Forelimb muscle (tissue), 1 donor: ENCODE results near the gene ERFL. TPM values are rescaled to one million over a fixed set of nuclear protein-coding genes. Genes with fewer than 3 reads are reported as not detected.

ENCODE experiments used
- DNase-seq: peaks from one replicate; pipeline ENCODE4 v3.0.0-alpha.2; 2013; ENCODE audit warnings: low read depth
- polyA plus RNA-seq: library from polyadenylated mRNA; unstranded; fragments of 120-200 nt; gene quantifications from one replicate; pipeline ENCODE4 v1.2.1, GENCODE V29; 2013; ENCODE audit not compliant: insufficient read length

The ERFL gene
- polyA plus RNA-seq, 1 donor = 0.11 TPM

DNA sequence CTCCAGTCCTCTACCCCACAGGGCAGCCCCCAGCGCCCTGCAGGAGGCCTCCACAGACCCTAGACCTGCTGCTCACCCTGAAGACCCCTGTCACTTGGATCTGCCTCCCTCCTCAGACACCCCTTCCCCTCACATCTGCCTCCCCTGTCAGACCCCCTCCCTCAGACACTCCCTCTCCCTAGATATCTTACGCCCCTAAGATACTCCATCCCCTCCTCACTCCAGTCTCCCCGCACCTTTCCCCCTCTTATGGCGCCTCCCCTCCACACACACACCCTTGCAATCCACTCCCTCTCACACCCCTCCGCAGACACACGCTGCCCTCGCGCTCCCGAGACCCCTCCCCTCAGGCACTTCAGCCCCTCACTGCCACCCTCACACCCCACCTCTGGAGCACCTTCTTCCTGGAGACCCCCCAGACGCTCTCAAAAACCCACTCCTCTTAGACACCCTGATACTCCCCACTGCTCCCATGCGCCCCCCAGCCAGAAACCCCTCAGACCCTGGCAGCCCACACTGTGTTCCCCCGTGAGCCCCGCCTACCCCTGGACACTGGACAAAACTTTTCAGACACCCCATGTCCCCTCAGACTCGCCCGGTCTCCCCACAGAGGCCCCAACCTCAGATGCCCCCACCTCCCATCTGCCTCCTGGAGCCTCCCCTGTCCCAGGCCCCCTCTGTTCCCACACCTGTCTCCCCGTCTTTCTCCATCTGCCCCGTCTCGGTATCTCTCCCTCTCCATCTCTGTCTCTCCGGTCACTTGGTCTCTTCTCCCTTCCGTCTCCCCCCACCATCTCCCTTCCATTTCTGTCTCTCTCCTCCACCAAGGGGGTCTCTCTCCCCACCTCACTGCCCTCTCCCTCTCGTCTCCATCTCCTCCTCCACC lies 14.5 kb downstream of the ERFL start:
- no peak for DNase-seq

DNA sequence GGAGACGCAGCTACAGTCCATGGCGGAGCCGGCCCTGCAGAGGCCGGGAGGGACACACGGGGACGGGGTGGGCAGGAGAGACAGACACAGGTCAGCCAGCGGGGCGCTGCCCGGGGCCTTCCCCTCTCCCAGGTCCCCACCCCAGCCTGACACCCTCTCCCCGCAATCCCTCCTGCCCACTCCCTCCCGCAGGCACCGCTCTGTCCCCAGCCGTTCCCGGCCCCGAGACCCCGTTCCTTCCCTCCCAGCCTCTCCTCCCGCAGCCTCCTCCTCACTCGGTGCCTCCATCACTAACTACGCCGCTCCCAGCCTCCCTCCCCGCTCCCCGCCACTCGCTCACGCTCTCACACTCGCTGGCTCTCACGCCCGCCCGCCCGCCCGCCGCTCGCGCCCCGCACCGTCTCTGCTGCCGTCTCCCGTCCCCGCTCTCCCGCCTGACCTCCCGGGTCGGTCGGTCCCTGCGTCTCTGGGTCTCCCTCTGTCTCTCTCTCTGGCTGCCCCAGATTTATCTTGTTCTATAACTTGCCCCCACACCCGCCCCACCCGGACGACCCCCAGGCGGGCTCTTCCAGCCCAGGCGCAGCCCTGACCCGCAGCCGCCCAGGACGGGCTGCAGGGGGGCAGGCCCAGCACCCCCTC lies 15.2 kb downstream of the ERFL start:
- no peak for DNase-seq

DNA sequence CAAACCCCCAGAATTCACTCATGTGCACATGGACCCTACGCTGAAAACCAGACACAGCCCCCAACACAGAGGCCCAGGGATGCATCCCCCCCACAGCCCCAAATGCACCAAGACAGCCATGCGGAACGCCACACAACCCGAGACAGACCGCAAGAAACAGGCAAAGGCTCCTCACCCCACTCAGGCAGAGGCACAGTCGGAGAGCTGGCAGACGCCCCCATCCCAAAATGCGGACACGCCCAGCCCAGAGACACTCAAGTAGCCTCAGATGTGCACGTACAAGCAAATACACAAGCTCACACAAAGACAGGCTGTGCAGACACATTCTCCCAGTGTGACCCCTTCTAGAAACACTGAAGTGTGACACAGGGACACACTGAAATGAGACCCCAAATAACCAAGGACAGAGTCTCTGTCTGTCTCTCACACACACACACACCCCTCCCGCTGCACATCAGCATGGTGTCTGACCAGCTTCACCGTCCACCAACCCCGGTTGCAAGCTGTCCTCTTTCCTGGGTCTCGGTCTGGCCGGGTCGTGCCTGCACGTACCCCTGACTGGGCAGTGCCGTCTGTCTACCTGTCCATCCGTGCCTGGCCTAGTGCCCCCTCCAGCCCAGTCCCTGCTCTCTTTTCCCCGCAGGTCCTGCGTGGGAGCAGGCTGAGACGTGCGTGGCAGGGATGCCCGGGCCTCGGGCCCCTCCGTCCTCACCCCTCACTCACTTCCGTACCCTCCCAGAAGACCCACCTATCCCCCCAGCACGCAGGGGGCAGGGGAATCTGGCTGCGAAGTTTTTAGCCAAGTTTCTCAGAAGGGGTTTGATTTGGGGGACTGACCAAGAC lies 16.1 kb downstream of the ERFL start:
- DNase-seq = no peak

DNA sequence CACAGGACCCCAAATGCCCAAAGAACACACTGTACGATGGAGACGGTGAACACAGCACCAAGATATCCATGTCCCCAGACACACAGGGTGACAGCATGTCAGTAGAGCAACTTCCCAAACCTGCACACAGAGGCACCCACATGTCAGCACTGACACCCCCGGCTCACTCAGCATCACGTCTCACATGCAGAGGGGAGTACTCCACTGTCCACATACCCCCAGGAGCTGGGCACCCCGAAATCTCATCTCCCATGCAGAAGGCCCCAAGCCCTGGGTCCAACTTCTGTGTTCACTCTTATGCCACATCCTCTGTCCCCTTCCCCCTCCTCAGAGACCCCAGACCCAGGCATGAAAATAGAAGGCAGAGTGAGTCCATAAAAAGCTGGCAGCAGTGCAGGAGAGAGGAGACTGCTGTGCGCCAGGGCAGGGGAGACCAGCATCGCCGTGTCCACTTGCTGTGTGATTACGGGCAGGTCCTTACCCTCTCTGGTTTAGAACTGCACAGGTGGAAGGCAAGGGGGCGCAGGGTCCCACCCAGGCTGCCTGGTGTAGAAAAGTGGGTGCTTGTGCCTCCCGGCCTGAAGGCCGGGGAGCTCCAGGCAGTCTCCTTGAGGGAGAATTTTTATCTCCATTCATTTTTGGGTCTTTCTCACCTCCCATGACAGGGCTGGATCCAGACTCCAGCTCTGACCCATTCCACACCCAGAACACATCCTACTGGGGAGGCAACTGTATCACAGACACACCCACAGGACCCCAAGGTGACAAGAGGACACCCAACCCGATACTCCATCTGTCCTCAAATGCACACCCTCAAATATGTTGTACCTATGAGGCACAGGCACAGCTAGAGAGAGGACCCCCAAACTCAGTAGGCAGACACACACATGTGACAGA lies 17.0 kb downstream of the ERFL start:
- no peak for DNase-seq

DNA sequence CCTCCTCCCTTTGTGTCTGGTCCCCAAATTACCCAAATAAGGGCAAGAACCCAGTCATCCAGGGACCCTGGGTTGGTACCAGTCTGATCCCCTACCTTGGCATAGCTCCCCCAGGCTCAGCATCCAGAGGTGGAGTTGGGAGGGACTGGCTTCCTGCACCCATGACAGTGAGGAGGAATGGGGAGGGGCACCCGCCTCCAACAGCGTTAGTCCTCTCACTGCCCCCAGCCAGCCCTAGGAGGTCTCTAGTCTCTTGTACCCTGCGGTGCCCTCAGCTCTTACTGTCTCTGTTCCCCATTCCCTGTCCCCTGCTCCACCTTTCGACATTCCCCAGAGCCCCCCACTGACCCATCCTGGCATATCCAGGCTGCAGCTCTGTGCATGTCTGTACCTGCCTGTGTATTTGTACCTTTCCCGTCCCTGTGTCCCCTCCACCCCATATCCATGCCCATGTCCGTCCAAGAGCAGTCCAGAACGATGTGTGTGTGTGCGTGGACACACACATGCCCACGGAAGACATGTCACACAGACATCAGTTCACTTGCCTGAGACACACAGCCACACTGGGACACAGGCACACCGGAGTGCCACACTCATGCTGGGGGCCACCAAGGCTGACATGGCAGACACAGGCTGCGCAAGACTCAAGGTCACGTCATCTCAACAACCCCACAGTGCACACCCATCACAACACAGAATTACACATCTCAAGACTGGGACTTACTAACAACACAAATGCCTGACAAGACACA lies 17.8 kb downstream of the ERFL start:
- no peak for DNase-seq

DNA sequence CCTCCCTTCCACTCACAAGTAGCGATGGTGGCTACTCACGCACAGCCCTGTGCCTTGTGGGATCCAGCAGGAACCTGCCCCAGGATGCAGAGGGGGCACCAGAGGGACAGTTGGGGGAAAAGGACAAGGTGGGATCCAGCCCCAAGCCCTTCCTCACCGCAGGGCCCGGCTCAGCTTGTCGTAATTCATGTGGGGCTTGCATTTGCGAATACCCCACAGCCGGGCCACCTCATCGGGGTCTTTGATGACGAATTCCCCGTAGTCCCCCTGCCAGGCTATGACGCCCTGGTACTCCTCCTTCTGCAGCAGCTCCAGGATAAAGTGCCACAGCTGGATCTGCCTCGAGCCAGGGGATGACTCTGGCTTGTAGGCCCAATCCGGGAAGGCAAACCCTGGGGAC lies 18.5 kb downstream of the ERFL start:
- DNase-seq = no peak

DNA sequence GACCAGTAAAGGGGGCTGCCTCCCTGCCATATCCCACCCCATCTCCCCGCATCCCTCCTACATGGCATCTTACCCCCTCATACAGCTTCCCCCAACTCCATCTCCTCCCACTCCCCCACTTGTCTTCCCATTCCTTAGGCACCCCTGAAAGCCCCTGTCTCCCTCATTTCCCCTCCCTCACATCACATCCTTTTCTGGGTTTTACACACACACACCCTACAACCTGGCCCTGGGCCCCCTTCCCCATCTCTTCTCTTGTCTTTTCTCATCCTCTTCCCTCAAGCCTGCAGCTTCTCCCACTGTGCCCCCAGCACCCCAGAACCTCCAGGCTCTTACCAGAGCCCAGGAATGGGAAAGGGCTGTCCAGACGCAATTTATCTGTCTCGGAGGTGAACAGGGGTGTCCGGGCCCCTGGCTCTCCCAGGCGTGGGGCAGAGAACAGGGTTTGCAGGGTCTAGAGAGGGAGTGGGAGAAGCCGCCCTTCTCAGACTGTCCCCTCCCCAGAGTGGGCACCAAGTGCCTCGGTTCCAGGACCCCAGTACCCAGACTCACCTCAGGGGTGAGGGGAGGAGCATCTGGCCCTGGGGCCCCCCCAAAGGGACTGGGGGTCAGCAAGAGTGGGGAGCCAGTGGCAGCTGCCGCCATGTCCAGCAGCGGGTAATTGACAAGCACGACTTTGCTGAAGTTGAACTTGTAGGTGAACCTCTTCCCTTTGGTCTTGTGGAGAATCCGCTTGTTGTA lies 19.4 kb downstream of the ERFL start:
- no peak for DNase-seq

DNA sequence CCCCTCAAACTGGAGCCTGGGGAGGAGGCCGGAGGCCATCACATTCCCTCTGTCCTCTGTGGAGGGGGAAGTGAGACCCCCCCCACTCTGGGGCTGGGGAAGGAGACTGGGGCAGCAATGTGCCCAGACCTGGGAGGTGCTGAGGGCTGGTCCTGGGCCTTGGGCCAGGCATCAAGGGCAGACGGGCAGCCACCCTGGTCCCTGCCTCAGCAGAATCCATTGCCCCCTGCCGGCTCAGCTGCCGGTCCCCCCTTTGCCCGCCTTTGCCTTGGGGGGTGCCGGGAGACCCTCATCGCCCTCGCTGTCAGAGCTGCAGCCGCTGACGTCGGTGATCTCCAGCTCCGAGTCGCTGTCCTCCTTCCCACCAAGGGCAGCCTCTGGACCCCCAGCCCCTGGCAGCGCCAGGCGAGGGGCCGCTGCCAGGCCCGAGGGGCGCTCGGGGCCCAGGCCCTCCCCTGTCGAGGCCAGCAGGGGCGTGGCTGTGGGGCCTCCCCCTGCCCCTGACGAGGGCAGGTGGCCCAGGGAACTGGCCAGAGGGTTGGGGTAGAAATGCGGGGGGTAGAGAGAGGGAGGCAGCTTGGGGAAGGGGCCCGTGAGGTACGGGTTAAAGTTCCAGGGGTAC lies 20.1 kb downstream of the ERFL start:
- no peak for DNase-seq

DNA sequence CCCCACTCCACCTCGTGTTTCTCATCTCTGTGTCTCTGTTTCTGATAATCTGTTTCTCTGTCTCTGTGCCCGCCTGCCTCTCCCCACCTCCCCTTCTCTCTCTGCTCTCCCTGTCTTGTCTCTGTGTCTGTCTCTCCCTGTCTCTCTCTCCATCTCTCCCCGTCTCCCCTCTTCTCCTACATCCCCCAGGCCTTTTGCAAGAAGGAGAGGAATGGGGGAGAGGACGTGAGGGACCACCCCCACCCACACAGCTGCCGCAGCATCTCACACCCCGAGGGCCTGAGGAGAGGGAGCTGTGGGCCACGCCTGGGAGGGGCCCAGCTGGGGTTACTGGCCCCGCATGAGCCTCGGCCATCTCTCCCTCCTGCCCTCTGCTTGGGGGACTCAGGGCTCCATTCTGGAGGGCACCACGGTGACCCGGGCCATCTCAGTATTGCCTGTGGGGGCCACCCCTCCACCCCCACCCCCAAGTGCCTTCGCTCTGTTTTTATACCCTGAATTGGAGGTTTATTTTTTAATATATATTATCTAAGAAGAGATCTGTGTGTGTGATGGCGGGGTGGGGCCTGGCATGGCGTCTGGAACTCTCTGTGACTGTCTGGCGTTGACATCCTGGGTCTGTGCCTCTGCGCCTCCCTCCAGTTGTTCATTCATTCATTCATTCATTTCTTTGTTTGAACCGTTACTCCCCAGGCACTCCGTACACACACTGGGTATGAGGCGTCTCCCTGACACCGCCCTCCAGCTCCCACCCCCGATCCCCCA lies 21.2 kb downstream of the ERFL start:
- no peak for DNase-seq

DNA sequence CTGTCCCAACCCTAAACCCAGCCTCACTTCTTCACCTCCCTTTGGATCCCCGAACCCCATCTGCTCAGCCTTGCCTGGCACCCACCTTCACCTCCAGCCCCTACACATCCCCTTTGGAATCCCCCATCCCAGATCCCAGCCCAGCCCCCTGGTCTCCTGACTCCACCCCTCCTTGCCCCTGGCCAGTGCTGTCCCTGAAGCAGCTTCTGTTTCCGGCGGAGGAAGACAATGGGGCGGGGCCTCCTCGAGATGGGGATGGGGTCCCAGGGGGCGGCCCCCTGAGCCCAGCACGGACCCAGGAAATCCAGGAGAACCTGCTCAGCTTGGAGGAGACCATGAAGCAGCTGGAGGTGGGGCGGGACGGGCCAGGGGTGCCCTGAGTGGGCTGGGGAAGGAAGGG lies 22.0 kb downstream of the ERFL start:
- no peak for DNase-seq

DNA sequence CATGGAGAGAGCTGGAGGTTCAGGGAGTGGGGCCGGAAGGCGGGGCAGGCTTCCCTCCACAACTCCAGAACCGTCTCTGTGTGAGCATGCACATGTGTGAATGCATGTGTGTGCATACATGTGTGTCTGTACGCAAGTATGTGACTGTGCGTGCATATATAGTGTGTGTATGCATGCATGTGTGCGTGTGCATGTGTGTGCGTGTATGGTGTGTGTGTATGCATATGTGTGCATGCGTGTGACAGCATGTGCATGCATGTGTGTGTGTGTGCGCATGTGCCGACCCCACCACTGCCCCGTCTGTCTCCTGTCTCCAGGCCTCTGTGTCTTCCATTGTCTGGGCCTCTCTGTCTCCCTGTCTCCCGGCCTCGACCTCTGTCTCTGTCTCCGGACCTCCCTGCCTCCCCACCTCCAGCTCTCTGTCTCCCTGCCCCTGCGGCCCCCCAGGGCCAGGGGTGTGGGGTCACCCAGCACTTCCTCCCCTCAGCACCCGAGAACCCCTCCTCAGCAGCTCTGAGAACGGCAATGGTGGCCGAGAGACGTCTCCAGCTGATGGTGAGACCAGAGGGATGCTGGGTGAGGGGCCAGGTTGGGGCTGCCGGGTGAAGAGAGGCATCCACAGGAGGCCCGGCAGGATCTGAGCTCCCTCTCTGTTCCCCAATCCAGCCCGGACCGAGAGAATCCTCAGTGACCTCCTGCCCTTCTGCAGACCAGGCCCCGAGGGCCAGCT lies 22.8 kb downstream of the ERFL start:
- no peak for DNase-seq

DNA sequence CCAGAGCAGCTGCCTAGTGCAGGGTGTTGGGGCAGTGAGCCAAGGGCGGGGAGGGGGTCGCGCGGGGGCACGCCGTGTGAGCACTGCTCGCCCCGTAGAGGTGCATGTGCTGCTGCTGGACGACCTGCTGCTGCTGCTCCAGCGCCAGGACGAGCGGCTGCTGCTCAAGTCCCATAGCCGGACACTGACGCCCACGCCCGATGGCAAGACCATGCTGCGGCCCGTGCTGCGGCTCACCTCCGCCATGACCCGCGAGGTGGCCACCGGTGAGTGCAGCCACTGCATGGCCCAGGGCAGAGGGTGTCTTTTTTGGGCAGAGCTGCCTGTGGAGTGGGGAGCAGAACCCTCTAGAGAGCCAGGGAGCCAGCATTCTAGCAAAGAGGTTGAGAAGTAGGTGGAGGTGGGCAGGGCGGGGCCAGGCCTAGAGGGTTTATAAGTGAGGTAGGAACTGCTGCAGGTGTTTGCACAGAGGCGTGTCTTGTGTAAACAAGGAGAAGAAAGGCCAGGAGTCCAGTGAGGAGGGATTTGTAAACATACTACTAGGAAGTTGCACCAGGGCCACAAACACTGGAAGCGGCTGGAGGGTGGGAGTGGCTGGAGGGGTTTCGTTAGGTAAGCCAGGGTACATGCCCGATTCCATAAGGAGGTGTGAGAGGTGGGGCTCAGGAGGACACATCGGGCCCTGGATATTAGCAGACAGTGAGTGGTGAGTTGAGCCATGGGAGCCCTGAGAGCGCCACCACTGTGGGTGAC lies 24.0 kb downstream of the ERFL start:
- DNase-seq = no peak

DNA sequence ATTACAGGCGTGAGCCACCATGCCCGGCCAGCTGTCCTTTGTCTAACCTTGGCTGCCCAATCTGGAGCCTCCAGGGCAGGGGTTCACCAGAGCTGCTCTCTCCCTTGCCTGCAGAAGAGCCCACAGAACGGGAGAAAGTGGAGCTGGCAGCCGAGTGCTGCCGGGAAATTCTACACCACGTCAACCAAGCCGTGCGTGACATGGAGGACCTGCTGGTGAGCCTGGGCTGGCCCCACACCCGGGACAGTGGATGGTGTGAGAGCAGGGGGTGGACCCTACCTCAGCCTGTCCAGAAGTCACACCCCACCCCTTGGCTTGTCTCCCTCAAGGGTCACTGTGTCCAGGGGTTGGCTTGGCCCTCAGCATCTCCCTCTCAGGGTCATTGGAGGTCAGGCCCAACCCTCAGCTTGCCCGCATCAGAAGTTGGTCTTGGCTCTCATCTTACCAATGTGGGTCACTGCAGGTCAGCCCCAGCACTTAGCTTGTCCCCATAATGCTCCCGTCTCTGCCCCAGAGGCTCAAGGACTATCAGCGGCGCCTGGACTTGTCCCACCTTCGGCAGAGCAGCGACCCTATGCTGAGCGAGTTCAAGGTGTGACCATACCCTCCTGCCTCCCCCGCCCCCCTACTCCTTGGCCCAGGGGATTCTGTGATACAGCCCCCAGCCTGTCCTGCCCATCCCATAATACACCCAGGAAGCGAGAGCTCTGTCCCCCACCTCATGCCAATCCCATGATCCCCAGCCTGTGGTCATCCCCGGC lies 24.9 kb downstream of the ERFL start:
- DNase-seq = no peak

DNA sequence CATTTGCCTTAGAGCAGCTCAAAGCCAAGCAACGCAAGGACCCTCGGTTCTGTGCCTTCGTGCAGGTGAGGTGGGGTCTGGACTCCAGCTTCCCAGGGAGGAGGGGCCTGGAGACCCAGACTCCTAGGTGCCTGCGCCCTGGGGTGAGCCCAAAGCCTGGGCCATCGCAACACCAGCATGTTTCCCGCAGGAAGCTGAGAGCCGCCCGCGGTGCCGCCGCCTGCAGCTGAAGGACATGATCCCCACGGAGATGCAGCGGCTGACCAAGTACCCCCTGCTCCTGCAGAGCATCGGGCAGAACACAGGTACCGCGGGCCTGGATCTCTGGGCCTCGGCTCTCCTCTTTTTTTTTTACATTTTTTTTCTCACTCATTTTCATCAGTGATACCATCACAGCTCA lies 25.7 kb downstream of the ERFL start:
- no peak for DNase-seq

DNA sequence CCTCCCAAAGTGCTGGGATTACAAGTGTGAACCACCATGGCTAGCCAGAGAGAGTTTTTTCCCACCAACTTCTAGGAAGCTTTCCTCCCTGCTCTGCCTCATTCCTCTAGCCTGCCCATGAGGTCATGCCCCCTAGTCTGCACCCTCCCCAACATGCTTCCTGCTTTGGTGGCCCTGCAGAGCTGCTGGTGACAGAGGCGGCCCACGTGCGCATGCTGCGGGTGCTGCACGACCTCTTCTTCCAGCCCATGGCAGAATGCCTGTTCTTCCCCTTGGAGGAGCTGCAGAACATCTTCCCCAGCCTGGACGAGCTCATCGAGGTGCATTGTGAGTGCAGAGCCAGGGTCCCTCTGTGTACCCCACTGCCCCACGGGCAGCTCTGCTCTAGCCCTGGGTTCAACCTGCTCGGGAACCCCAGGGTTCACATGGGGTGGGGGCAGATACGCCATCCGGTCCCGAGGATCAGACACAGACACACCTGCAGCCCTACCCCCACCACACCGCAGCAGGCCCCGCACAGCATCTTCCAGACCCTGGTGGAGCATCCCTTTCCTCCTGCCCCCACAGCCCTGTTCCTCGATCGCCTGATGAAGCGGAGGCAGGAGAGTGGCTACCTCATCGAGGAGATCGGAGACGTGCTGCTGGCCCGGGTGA lies 26.4 kb downstream of the ERFL start:
- DNase-seq = no peak

DNA sequence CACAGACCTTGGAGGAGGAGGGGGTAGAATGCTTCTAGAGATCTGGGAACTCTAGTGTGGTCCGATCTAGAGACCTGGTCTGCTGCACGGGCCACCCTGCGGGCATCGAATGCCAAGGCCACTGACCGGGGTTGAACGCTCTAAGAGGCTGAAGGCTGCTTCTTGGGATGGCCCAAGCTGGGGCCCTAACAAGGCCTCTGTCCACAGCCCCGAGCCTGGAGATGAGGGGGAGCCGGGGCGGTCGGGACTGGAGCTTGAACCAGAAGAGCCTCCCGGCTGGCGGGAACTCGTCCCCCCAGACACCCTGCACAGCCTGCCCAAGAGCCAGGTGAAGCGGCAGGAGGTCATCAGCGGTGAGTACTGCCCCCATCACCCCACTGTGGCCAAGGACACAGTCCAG lies 30.0 kb downstream of the ERFL start:
- no peak for DNase-seq
